Right renal pelvis (tissue), 4 donors: ENCODE measurements around the gene CLASRP. TPM values are rescaled to one million over a fixed set of nuclear protein-coding genes. Genes with fewer than 3 reads are reported as not detected.
"Not testable (repeated sequence)": the region's sequence is repeated elsewhere in the genome, so short reads cannot be mapped to it uniquely, and the experiment has no call there.

Experiments used
- DNase-seq, 4 donors: peaks; one replicate each; pipeline ENCODE4 v3.0.0-alpha.2; 2013; ENCODE audit warnings: low read depth in 4 of 4, low spot score in 3 of 4, missing footprints in 1 of 4
- polyA plus RNA-seq, 4 donors: library from polyadenylated mRNA; unstranded; fragments of 120-200 nt; gene quantifications; one replicate each; pipeline ENCODE4 v1.2.1, GENCODE V29; 2013; ENCODE audit not compliant: insufficient read length in 4 of 4

CLASRP gene
- polyA plus RNA-seq, 4 donors = 55.8 to 63.3 (median 59.1) TPM

- DNase-seq = no peak
These were observed 61.4 kb downstream of the CLASRP start for GRCh38 chr19:45100201-45100600.

DNA sequence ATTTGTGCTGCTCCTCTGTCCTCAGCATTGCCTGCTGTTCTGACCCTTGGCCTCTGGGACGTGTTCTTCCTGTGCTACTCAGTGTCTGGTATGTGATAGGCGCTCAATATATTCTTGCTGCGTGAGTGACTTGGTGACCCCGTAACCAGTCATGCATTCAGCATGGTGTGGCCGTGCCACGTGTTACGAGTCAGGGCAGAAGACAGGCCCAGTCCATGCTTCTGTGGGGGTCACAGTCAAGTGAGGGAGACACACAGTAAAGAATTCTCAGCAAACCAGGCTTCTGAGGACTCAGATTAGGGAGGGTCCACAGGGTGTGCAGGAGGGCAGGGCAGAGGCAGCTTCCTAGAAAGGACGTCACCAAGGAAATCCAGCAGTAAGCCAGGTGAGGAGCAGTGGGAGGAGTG is 62.0 kb downstream of the CLASRP start:
- no peak for DNase-seq

GRCh38 chr19:45101806-45102205 is 63.0 kb downstream of the CLASRP start:
- DNase-seq = no peak

DNA sequence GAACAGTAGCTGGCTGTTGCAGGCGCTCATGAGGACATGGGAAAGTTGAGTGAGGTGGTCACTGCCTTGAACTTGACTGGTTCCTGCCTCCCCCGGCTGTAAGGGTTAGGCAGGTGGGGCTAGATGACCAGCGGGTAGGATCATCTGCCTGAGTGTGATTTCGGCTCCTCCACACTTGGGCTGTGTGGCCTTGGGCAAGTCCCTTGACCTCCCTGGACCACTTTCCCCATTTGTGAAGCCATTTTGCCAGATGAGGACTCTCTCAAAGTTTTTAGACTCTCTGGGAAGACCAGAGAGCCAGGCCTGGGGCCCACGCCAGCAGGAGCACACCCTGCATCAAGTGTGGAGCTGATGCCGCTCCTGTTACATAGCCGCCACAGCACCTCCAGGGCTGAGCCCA is 63.6 kb downstream of the CLASRP start:
- DNase-seq = no peak

- DNase-seq = no peak
These were observed 64.3 kb downstream of the CLASRP start for GRCh38 chr19:45103156-45103507.

DNA sequence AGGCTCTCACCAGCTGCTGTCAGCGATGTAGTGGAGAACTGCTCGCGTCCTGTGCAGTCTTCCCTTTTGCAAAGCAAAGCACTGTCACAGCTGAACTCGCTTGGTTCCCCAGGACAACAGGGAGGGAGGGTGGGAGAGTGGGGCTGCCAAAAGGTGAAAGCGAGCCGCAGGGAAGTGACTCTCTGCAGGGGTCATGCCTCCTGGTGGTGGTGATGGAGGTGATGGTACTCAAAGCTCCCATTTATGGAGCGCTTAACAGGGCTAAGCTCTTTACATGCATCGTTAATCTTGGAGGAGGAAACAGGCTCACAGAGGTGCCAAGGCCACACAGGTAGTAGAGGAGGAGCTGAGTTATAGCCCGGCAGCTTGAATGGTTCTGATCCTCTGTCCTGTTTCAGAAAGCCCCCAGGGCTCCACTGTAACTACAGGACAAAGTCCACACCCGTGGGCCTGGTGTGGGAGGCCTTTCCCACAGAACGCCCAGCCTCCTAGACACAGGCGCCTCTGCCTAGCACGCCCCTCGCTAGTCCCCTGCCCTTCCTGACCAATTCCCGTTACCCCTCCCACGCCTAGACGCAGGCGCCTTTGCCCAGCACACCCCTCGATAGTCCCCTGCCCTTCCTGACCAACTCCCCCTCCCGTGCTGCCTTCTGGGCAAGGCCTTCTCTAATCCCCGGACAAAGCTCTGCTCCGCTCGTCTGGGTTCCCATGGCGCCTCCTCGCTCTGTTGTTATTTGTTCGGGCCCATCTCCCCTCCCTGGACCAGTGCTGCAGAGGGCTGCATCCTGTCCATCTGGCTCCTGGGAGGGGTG is 64.9 kb downstream of the CLASRP start:
- no peak for DNase-seq

DNA sequence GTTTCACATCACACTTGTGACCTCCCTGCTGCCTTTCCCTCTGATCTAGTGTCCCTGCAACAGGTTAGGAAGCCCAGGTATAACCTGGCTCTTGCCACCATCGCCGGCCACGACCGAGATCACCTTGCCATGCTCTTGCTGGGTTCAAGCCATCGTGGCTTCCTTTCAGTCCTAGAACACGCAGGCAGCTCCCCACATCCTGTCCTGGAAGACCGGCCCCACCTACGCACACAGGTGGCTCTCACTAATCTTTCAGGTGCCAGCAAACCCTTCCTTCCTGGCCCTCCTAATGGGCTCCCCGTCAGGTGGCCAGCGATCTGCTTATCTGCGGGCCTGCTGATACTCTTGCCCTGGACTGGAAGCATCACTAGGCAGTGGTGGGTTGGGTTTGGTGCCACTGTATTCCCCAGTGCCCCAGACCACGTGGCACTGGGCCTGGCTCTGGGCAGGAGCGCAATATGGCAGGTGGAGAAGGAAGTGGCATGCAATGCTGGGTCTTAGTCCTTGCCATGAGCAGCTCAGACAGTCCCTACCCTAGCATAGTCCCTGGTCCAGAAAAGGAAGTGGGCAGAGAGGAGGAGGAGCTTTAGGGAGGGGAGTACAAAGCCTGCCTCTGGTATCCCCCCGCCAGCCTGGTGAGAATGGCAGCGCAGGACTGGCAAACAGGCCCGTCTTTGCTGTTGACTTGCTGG is 66.0 kb downstream of the CLASRP start:
- DNase-seq = no peak

DNA sequence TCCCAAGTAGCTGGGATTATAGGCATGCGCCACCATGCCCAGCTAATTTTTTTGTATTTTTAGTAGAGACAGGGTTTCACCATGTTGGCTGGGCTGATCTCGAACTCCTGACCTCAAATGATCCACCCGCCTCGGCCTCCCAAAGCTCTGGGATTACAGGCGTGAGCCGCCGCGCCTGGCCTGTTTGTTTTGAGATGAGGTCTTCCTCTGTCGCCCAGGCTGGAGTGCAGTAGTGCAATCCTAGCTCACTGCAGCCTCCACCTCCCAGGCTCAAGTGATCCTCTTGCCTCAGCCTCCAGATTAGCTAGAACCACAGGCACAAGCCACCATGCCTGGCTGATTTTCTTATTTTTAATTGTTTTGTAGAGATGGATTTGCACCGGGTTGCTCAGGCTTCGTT is 67.5 kb downstream of the CLASRP start:
- DNase-seq = not testable (repeated sequence)

GRCh38 chr19:45107621-45108150 is 68.8 kb downstream of the CLASRP start:
- no peak for DNase-seq

GRCh38 chr19:45110851-45111266 is 72.0 kb downstream of the CLASRP start:
- no peak for DNase-seq

DNA sequence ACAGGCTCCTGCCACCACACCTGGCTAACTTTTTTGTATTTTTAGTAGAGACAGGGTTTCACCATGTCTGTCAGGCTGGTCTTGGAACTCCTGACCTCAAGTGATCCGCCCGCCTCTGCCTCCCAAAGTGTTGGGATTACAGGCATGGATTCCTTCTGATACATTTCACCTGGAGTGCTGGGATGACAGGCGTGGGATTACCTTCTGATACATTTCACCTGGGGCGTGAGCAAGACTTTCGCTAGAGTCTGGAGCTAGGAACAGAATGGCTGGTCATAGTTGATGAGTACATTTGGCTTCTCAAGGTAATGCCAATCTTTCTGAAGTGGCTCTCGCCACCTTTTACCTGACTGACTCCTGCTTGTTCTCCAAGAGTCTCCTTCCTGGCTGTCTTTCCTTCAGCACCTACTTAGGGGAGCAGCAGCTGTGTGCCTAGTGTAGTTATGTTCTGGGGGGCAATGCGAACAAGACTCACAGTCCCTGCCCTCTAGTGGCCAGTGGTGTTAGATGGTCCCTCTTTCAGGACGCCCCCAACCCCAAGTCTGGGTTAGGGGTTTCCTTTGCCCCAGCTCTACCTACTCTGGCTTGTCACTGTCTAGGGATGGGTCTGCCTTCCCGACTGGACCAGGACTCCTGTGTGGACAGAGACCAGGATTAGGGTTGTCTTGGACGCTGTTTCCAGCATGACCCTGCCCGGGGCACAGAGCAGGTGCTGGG is 73.4 kb downstream of the CLASRP start:
- DNase-seq = no peak

- no peak for DNase-seq
These were observed 74.8 kb downstream of the CLASRP start for GRCh38 chr19:45113628-45114027.

GRCh38 chr19:45114116-45114515 is 75.3 kb downstream of the CLASRP start:
- no peak for DNase-seq

DNA sequence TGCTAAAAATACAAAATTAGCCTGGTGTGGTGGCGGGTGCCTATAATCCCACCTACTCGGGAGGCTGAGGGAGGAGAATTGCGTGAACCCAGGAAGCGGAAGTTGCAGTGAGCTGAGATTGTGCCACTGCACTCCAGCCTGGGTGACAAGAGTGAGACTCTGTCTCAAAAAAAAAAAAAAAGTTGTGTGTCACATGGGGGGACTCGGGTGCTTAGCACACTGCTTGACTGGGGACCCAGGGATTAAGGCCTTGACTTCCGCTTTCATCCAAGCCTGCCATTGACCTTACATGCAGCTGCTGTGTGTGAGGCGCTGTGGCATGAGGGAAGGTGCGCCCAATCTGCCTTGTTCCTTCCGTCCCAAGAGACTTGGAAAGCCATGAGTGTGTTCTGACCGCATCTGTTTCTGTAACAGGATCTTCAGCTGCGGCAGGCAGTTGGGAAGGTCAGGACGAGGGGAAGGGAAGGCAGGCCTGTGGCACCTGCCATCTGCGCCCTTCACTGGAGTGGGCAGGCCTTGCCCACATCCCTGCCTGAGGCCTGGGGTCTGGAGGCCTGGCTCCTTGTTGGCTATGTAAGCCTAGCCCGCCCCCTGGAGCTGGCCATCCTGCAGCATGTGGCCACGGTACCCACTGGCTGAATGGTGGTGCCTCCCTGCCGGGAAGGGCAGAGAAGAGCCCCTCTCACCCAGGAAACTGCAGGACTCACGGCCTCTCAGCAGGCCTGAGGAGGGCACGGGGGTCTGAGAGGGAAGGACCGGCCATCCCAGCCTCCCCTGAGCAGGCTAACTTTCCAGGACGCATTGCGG is 77.2 kb downstream of the CLASRP start:
- no peak for DNase-seq

- no peak for DNase-seq
These were observed 78.3 kb downstream of the CLASRP start for GRCh38 chr19:45117167-45117594.

DNA sequence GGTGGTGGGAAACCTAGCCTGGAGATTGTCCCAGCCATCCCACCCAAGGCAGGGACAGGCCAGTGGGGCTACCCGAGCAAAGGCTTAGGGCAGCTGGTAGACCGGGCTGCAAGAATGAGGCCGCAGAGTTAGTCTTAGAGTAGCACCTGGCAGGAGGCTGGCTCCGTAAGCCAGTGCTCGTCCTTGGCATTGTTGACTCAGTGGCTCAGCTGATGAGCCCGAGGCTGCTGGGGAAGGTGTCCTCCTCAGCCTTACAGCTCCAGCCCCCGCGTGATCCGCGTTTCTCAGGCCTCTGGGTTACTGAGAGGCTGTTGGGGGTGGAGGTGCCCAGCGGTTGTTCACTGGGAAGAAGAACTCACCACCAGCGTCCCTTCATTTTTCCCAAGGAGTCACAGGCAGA is 78.8 kb downstream of the CLASRP start:
- no peak for DNase-seq

DNA sequence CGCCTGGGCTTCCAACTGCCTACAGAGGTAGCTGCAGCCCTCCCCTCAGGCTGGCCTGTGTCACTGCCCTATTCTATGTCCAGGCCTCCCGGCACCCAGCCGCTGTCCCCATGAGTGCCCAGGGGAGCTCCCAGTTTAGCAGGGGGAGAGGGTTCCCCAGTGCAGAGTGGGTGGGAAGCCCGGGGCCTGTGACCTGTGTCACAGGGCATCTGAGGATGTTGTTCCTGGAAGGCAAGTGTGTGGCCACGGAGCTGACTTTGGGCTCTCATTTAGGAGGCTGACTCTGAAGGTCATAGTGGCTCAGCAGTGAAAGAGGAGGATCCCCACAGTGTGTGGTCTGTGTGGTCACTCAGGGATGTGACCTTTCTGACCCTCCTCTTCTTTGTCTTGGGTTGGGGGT is 79.3 kb downstream of the CLASRP start:
- DNase-seq = no peak

DNA sequence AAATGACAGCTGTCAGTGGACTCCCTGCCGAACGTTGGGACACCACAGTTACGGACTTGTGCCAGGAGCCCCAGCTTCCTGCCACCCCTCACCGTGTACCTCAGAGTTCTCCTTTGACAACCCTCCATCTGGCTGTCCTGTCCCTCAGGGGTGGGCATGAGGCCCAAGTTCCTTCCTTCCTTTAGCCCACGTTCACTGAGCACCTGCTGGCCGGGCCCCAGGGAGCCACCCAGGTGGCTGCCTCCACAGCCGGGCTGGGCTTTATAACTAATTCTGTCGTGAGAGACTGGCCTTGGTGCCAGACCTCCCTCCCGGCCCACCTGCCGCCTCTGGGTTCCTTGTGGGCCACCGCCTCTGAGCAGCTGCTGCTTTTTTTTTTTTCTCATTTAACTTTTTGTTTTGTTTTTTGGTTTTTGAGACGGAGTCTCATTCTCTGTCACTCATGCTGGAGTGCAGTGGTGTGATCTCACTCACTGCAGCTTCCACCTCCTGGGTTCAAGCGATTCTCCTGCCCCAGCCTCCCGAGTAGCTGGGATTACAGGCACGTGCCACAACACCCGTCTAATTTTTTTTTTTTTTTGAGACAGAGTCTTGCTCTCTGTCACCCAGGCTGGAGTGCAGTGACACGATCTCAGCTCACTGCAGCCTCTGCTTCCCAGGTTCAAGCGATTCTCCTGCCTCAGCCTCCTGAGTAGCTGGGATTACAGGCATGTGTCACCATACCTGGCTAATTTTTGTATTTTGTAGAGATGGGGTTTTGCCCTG is 79.9 kb downstream of the CLASRP start:
- not testable (repeated sequence) for DNase-seq

DNA sequence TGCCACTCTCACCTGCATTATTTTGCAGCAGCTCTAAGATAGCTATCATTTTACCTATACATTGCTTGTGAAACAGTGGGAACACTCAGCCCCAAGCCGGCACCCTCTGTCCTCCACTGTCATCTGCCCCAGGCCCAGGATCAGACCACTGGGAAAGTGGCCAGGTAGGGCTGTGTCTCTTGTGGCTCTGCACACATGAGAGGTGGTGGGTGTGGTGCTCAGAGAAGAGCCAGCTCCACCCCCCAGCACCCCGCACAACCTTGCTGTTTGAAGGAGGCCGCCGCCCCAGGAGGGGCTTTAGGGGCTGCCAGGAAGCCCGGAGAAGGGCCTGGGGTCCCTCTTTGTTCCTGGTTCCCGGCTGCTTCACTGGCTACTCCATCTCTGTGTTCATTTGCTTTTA is 80.7 kb downstream of the CLASRP start:
- no peak for DNase-seq
